Stimulated activated CD4-positive, alpha-beta T cell treated with anti-CD3 and anti-CD28 coated beads, Interleukin-4, amount 100 ng/mL, for 4 hours (primary cell): ENCODE measurements around the gene MRPS22.

Experiments
- DNase-seq, 2 experiments: peaks; one replicate each; pipeline ENCODE4 v3.0.0-alpha.2; 2020

MRPS22 gene

GRCh38 chr3:139343895-139344856, at the start of gene MRPS22:
Gene MRPS22 (plus strand): TSS chr3:139344020. CDS start chr3:139344027, 7 bp downstream.
- DNase-seq: peak; percentile 67 to 79

- DNase-seq: no peak
Observed at GRCh38 chr3:139295040-139295439, 48.8 kb upstream of the MRPS22 start.

GRCh38 chr3:139296141-139296718, 47.6 kb upstream of the MRPS22 start:
- no peak for DNase-seq

GRCh38 chr3:139297588-139298311, 46.1 kb upstream of the MRPS22 start:
- no peak for DNase-seq

- no peak for DNase-seq
Observed at GRCh38 chr3:139299261-139300132, 44.3 kb upstream of the MRPS22 start.

- no peak for DNase-seq
Observed at GRCh38 chr3:139300416-139300815, 43.4 kb upstream of the MRPS22 start.

GRCh38 chr3:139301183-139301582, 42.6 kb upstream of the MRPS22 start:
- DNase-seq: no peak

GRCh38 chr3:139301654-139302053, 42.2 kb upstream of the MRPS22 start:
- DNase-seq: no peak

GRCh38 chr3:139302084-139302800, 41.6 kb upstream of the MRPS22 start:
- no peak for DNase-seq

GRCh38 chr3:139302801-139303113, 41.1 kb upstream of the MRPS22 start:
- DNase-seq: no peak

- no peak for DNase-seq
Observed at GRCh38 chr3:139303216-139303615, 40.6 kb upstream of the MRPS22 start.

GRCh38 chr3:139304383-139304782, 39.4 kb upstream of the MRPS22 start:
- no peak for DNase-seq

- DNase-seq: no peak
Observed at GRCh38 chr3:139306078-139306477, 37.7 kb upstream of the MRPS22 start.

GRCh38 chr3:139307072-139307491, 36.7 kb upstream of the MRPS22 start:
- DNase-seq: no peak

- no peak for DNase-seq
Observed at GRCh38 chr3:139307601-139308555, 35.9 kb upstream of the MRPS22 start.

GRCh38 chr3:139308560-139308959, 35.3 kb upstream of the MRPS22 start:
- no peak for DNase-seq

- DNase-seq: no peak
Observed at GRCh38 chr3:139309061-139309591, 34.7 kb upstream of the MRPS22 start.

GRCh38 chr3:139309880-139310279, 33.9 kb upstream of the MRPS22 start:
- DNase-seq: no peak

GRCh38 chr3:139310474-139310933, 33.3 kb upstream of the MRPS22 start:
- DNase-seq: no peak

- no peak for DNase-seq
Observed at GRCh38 chr3:139311557-139311956, 32.3 kb upstream of the MRPS22 start.
